H1 (cell line): ENCODE measurements around the gene CPA4. TPM values are rescaled to one million over a fixed set of nuclear protein-coding genes. Genes with fewer than 3 reads are reported as not detected.

Experiments
- CTCF ChIA-PET: fragments of 300-600 bp; sonication (Branson Sonifier 250); formaldehyde crosslinking; loops from one replicate; lab custom pipeline; 2021; ENCODE audit not compliant: partially characterized antibody; lab: Charles Lee
- POLR2A ChIA-PET: fragments of 300-600 bp; sonication (Branson Sonifier 250); formaldehyde crosslinking; loops from one replicate; lab custom pipeline; 2021; ENCODE audit warnings: inconsistent platforms; ENCODE audit not compliant: partially characterized antibody; lab: Charles Lee
- DNase-seq, 2 experiments: peaks; one replicate each; pipeline versions ENCODE4 v3.0.0 to v3.0.0-alpha.2; 2010 to 2022; ENCODE audit warnings: low spot score in 2 of 2, low read depth in 1 of 2, mixed read lengths in 1 of 2
- FAIRE-seq: peaks from 2 replicates; lab custom pipeline; 2011; peaks lifted over from hg19 to GRCh38; lab: Jason Lieb, UNC
- H2AFZ ChIP-seq: 2 replicates; pipeline ENCODE4 v1.8.1; 2012; ENCODE audit warnings: low read length, inconsistent platforms
- H2AK5ac ChIP-seq: 2 replicates; pipeline ENCODE4 v1.6.1; 2013; ENCODE audit warnings: low read depth, low read length
- H2BK120ac ChIP-seq: replicated peaks from 2 replicates; pipeline ENCODE3; 2013; ENCODE audit warnings: low read depth, low read length, inconsistent platforms
- H2BK12ac ChIP-seq: 2 replicates; pipeline ENCODE4 v1.6.1; 2013; ENCODE audit warnings: low read depth, low read length
- H2BK15ac ChIP-seq: 2 replicates; pipeline ENCODE4 v1.6.1; 2013; ENCODE audit warnings: low read length
- H2BK20ac ChIP-seq: 2 replicates; pipeline ENCODE4 v1.6.1; 2013; ENCODE audit warnings: low read length
- H2BK5ac ChIP-seq: 2 replicates; pipeline ENCODE4 v1.6.1; 2013; ENCODE audit warnings: low read depth, low read length
- H3K14ac ChIP-seq: 2 replicates; pipeline ENCODE4 v1.6.1; 2013; ENCODE audit warnings: inconsistent platforms; ENCODE audit not compliant: insufficient read length
- H3K18ac ChIP-seq: 2 replicates; pipeline ENCODE4 v1.6.1; 2013; ENCODE audit warnings: low read length; ENCODE audit errors: extremely low read depth
- H3K23ac ChIP-seq: 2 replicates; pipeline ENCODE4 v1.6.1; 2013; ENCODE audit warnings: inconsistent platforms; ENCODE audit not compliant: insufficient read length
- H3K23me2 ChIP-seq: 2 replicates; pipeline ENCODE4 v1.6.1; 2013; ENCODE audit warnings: low read depth, low read length
- H3K27ac ChIP-seq: 2 replicates; pipeline ENCODE4 v1.6.1; 2011; ENCODE audit warnings: low read depth, low read length, inconsistent platforms
- H3K27me3 ChIP-seq, 4 experiments: replicated peaks in 1 of 4; 1 replicate in 1 of 4; 2 replicates in 3 of 4; pipeline versions ENCODE4 v1.6.1 to v1.8.1; 2011 to 2013; ENCODE audit warnings: low read length in 3 of 4, mild to moderate bottlenecking in 3 of 4, inconsistent platforms in 2 of 4, mixed read lengths in 2 of 4, moderate library complexity in 1 of 4; ENCODE audit not compliant: control insufficient read depth in 3 of 4, insufficient read depth in 3 of 4; ENCODE audit errors: extremely low read depth in 1 of 4
- H3K36me3 ChIP-seq, 4 experiments: 2 replicates each; pipeline versions ENCODE4 v1.6.1 to v1.8.1; 2011 to 2013; ENCODE audit warnings: mild to moderate bottlenecking in 4 of 4, low read length in 3 of 4, moderate library complexity in 2 of 4, control low read depth in 1 of 4, inconsistent platforms in 1 of 4; ENCODE audit not compliant: insufficient read depth in 4 of 4, control insufficient read depth in 2 of 4
- H3K4ac ChIP-seq: replicated peaks from 2 replicates; pipeline ENCODE3; 2013; ENCODE audit warnings: low read length, low read depth, mixed read lengths, inconsistent platforms; ENCODE audit not compliant: insufficient read length
- H3K4me1 ChIP-seq, 4 experiments: replicated peaks in 1 of 4; 1 replicate in 1 of 4; 2 replicates in 3 of 4; pipeline versions ENCODE4 v1.6.1 to v1.8.1; 2011 to 2013; ENCODE audit warnings: low read length in 3 of 4, inconsistent platforms in 2 of 4, mixed read lengths in 1 of 4; ENCODE audit not compliant: insufficient read depth in 4 of 4, control insufficient read depth in 3 of 4
- H3K4me2 ChIP-seq, 2 experiments: 2 replicates each; pipeline versions ENCODE4 v1.6.1 to v1.8.1; 2011 to 2013; ENCODE audit warnings: low read depth in 2 of 2, low read length in 2 of 2, control low read depth in 1 of 2, inconsistent platforms in 1 of 2, mild to moderate bottlenecking in 1 of 2; ENCODE audit not compliant: insufficient read depth in 1 of 2
- H3K4me3 ChIP-seq, 4 experiments: fragments of 200-600, 300-600 bp in 1 of 4; sonication (generic), shearing (Covaris generic), sonication (Bioruptor Twin) in 1 of 4; 2 replicates each; pipeline versions ENCODE4 v1.5.1 to v1.8.1; 2011 to 2016; ENCODE audit warnings: low read length in 4 of 4, low read depth in 3 of 4, control low read depth in 2 of 4, inconsistent platforms in 2 of 4, mild to moderate bottlenecking in 2 of 4, mixed read lengths in 1 of 4, moderate library complexity in 1 of 4; ENCODE audit not compliant: insufficient read depth in 2 of 4; ENCODE audit errors: extremely low read depth in 1 of 4
- H3K56ac ChIP-seq: replicated peaks from 2 replicates; pipeline ENCODE3; 2013; ENCODE audit warnings: low read depth, mild to moderate bottlenecking, mixed read lengths, low read length, inconsistent platforms; ENCODE audit not compliant: insufficient read length
- H3K79me1 ChIP-seq: 2 replicates; pipeline ENCODE4 v1.6.1; 2013; ENCODE audit warnings: low read depth, low read length, control low read depth
- H3K79me2 ChIP-seq, 2 experiments: 2 replicates each; pipeline versions ENCODE4 v1.6.1 to v1.8.1; 2012 to 2013; ENCODE audit warnings: low read length in 2 of 2, mild to moderate bottlenecking in 2 of 2, inconsistent platforms in 1 of 2; ENCODE audit not compliant: insufficient read depth in 2 of 2, control insufficient read depth in 1 of 2
- H3K9ac ChIP-seq, 4 experiments: replicated peaks in 1 of 4; 1 replicate in 1 of 4; 2 replicates in 3 of 4; pipeline versions ENCODE4 v1.6.1 to v1.8.1; 2011 to 2013; ENCODE audit warnings: low read depth in 3 of 4, low read length in 3 of 4, control low read depth in 2 of 4, mild to moderate bottlenecking in 2 of 4, moderate library complexity in 2 of 4, inconsistent platforms in 1 of 4; ENCODE audit errors: extremely low read depth in 1 of 4
- H3K9me3 ChIP-seq, 2 experiments: 2 replicates each; pipeline versions ENCODE4 v1.6.1 to v1.8.1; 2012 to 2013; ENCODE audit warnings: mild to moderate bottlenecking in 2 of 2, moderate library complexity in 2 of 2, control low read depth in 1 of 2, inconsistent platforms in 1 of 2, low read depth in 1 of 2, low read length in 1 of 2, mixed read lengths in 1 of 2; ENCODE audit not compliant: insufficient read depth in 2 of 2
- H4K20me1 ChIP-seq, 2 experiments: replicated peaks in 1 of 2; 2 replicates each; pipeline versions ENCODE3 to v1.8.1; 2011 to 2013; ENCODE audit warnings: inconsistent platforms in 2 of 2, low read length in 2 of 2, mild to moderate bottlenecking in 1 of 2; ENCODE audit not compliant: insufficient read depth in 2 of 2, control insufficient read depth in 1 of 2
- H4K5ac ChIP-seq: 2 replicates; pipeline ENCODE4 v1.6.1; 2013; ENCODE audit warnings: low read length, low read depth, mixed read lengths, inconsistent platforms; ENCODE audit not compliant: insufficient read length
- H4K8ac ChIP-seq: 2 replicates; pipeline ENCODE4 v1.8.0; 2013; ENCODE audit warnings: mild to moderate bottlenecking, moderate library complexity, low read length, inconsistent platforms; ENCODE audit not compliant: insufficient read depth; ENCODE audit errors: extremely low read depth
- H4K91ac ChIP-seq: replicated peaks from 2 replicates; pipeline ENCODE3; 2013; ENCODE audit warnings: low read length, mixed read lengths, inconsistent platforms; ENCODE audit not compliant: insufficient read length
- ATF2 ChIP-seq: IDR thresholded peaks from 2 replicates; pipeline ENCODE4 v1.6.1; 2012; ENCODE audit warnings: low read length, inconsistent platforms
- BACH1 ChIP-seq: IDR thresholded peaks from 2 replicates; pipeline ENCODE4 v1.6.1; 2012; ENCODE audit warnings: low read length, improper control_type of control experiment
- CHD1 ChIP-seq: IDR thresholded peaks from 2 replicates; pipeline ENCODE4 v1.6.1; 2012; ENCODE audit warnings: low read depth, low read length, improper control_type of control experiment
- E2F6 ChIP-seq: IDR thresholded peaks from 2 replicates; pipeline ENCODE4 v1.6.1; 2012; ENCODE audit warnings: inconsistent platforms
- GTF2F1 ChIP-seq: IDR thresholded peaks from 2 replicates; pipeline ENCODE4 v1.6.1; 2012; ENCODE audit warnings: low read depth, low read length, improper control_type of control experiment, borderline replicate concordance
- MAFK ChIP-seq: IDR thresholded peaks from 2 replicates; pipeline ENCODE4 v1.6.1; 2012; ENCODE audit warnings: low read depth, mild to moderate bottlenecking, improper control_type of control experiment, low read length
- NRF1 ChIP-seq: IDR thresholded peaks from 2 replicates; pipeline ENCODE4 v1.6.1; 2011; ENCODE audit warnings: mild to moderate bottlenecking, low read depth, low read length, improper control_type of control experiment
- SIN3A ChIP-seq, 2 experiments: IDR thresholded peaks in 1 of 2; conservative IDR thresholded peaks in 1 of 2; 2 replicates each; pipeline ENCODE4 v1.6.1; 2011 to 2012; ENCODE audit warnings: low read length in 2 of 2, improper control_type of control experiment in 1 of 2, low read depth in 1 of 2, mild to moderate bottlenecking in 1 of 2
- SIX5 ChIP-seq: IDR thresholded peaks from 2 replicates; pipeline ENCODE4 v1.6.1; 2011; ENCODE audit warnings: mild to moderate bottlenecking, low read depth, low read length
- TBP ChIP-seq: IDR thresholded peaks from 2 replicates; pipeline ENCODE4 v1.6.1; 2011; ENCODE audit warnings: low read depth, low read length, improper control_type of control experiment
- USF2 ChIP-seq: IDR thresholded peaks from 2 replicates; pipeline ENCODE4 v1.6.1; 2011; ENCODE audit warnings: low read length, improper control_type of control experiment
- WGBS, 2 experiments: shearing (Covaris generic) in 1 of 2; methylation state at CpG; one replicate each; pipeline versions ENCODE4 v1.1.6 to v1.1.7; 2013 to 2015; ENCODE audit warnings: low lambda C conversion rate in 2 of 2, mixed read lengths in 2 of 2, inconsistent platforms in 1 of 2, low coverage in 1 of 2, missing lambda C conversion rate in 1 of 2; ENCODE audit not compliant: insufficient replicate concordance in 2 of 2, insufficient coverage in 1 of 2, insufficient read length in 1 of 2; ENCODE audit errors: extremely low coverage in 1 of 2, missing lambda C conversion rate in 1 of 2; 5-methylcytosine and 5-hydroxymethylcytosine counted together
- polyA plus RNA-seq, 7 experiments: library from polyadenylated mRNA; depleted of rRNA in 3 of 7; stranded (reverse) in 5 of 7; unstranded in 2 of 7; fragments of >200 nt in 5 of 7; fragments of 200-250 nt in 2 of 7; gene quantifications; 1 replicate in 5 of 7; 2 replicates in 1 of 7; 4 replicates in 1 of 7; pipeline versions ENCODE4 v1.2.1 to v1.2.3, GENCODE V29; 2011 to 2013; ENCODE audit warnings: missing spikeins in 2 of 7, mixed read lengths in 2 of 7
- total RNA-seq: library from RNA; stranded (reverse); fragmentation: NEBNext Ultra II Directional; extraction: Animal tissue kit (Norgen Biotek cat#: 25700); gene quantifications from 2 replicates; pipeline ENCODE4 v1.2.1, GENCODE V29; 2021

The CPA4 gene
- total and polyA plus RNA-seq, 2 of the 8 experiments (the other 6 are each of a cell fraction or from before 2014, with no cell fraction given), result 0.03 TPM; not detected in 1

- Histone ChIP-seq H3K56ac (no peak overlapping the region), H3K36me3 (no peaks in the 10 kb centered on the region), H3K23ac (no peak overlapping the region), H3K27me3 (no peaks in the 10 kb centered on the region), H3K4me3 (no peak overlapping the region), H2BK15ac (no peak overlapping the region), H2BK5ac (no peak overlapping the region), H2BK20ac (0 out of 2 replicates have a peak overlapping the region, but pooled peaks have one; percentile 29), H4K91ac (no peak overlapping the region), H4K8ac (no peak overlapping the region), H3K9ac (no peak overlapping the region), H3K4me1 (peaks cover 6 to 20% (median 15%) of the 10 kb centered on the region in 4 experiments), H3K27ac (no peak overlapping the region), H3K4ac (no peak overlapping the region), H3K14ac (no peak overlapping the region), H2BK12ac (no peak overlapping the region), H4K5ac (no peak overlapping the region), H3K4me2 (no peak overlapping the region), H2AK5ac (no peak overlapping the region), H3K79me1 (no peaks in the 10 kb centered on the region), H2AFZ (no peak overlapping the region), H2BK120ac (no peak overlapping the region), H3K23me2 (no peaks in the 10 kb centered on the region; the same call in 1 of the 2 replicates), H3K79me2 (no peaks in the 10 kb centered on the region), H3K9me3 (no peaks in the 10 kb centered on the region), H4K20me1 (no peaks in the 10 kb centered on the region), H3K18ac (no peak overlapping the region)
- no peak for FAIRE-seq
- no peak for DNase-seq
- POLR2A ChIA-PET, result interaction anchor here (1.4 kb wide), 1 partner anchor 7 kb away, joined by 6 read pairs; no protein-coding TSS in a partner anchor
- CTCF ChIA-PET, result interaction anchor here (1.1 kb wide), 1 partner anchor 9 kb away, joined by 4 read pairs; no protein-coding TSS in a partner anchor
- WGBS, 2 experiments, result 89% methylated on average over 1 of the region's 1 CpG; no CpG with 5 or more reads in 1 of the 2 experiments
- TF ChIP-seq SIX5 (no peak), NRF1 (no peak), E2F6 (no peak), TBP (no peak), GTF2F1 (no peak), ATF2 (no peak), BACH1 (no peak), CHD1 (no peak), MAFK (no peak), USF2 (no peak), SIN3A (conservative IDR thresholded peaks at IDR 0.05 in 1 of 2, IDR thresholded peaks at IDR 0.05 in 1 of 2; ENCODE audit: low read depth in 1 of 2, low read length in 2 of 2) (no peak)
These were observed 23.7 kb upstream of the CPA4 start for GRCh38 chr7:130269318-130269694.
